Measurements from ENCODE around the gene PAX8.

PAX8 gene

GRCh38 chr2:113181258-113182051, 97.3 kb downstream of the PAX8 start:
- no peak for DNase-seq

GRCh38 chr2:113180131-113180946, 98.4 kb downstream of the PAX8 start:
- no peak for DNase-seq

DNA sequence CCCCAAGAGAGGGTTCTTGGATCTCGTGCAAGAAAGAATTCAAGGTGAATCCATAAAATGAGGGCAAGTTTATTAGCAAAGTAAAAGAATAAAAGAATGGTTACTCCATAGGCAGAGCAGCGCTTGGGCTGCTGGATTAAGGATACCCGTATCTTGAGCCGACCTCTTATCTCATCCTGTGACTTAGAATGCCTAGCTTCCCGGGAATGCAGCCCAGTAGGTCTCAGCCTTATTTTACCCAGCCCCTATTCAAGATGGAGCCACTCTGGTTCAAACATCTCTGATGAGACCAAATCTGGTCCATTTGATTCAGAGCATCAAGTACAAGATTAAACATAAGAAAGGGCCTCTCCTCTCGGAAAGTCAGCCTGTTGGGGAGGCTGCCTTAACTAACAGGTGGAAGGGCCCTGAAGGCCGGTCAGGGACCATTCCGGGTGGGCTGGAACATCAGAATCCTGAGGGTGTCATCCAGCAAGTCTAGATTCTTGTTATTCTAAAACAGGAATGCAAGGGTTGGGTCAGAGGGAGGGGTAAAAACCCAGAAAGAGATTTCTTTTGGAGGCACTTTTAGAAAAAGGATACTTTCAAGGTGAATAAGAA, 99.2 kb downstream of the PAX8 start:
- no peak for DNase-seq

GRCh38 chr2:113178891-113179290, 99.8 kb downstream of the PAX8 start:
- no peak for DNase-seq

DNA sequence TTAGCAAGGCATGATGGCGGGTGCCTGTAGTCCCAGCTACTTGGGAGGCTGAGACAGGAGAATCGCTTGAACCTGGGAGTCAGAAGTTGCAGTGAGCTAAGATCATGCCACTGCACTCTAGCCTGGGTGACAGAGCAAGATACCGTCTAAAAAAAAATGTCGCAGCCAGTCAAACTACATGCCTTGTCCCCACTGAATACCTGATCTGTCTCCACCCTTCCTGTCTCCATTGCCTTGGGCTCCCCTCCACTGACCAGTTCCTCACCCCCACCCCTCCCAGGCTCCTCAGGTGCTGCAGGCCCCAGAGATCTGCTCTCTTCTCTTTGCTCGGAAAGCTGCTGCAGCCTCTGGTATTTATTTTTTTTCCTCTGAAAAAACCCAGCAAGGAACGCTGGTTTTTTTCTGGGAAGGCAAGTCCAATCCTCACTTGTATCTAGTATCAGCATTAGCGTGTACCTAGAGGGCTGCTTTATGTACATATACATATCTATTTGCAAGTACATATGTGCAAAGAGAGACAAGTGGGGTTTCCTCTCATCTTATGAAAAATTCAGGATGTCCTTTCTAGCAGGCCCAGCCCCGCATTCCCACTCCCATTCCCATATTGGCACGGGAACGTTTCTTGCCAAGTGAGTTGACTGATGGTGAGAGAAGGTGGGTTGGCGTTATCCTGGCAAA, 100.5 kb downstream of the PAX8 start:
- DNase-seq = no peak

DNA sequence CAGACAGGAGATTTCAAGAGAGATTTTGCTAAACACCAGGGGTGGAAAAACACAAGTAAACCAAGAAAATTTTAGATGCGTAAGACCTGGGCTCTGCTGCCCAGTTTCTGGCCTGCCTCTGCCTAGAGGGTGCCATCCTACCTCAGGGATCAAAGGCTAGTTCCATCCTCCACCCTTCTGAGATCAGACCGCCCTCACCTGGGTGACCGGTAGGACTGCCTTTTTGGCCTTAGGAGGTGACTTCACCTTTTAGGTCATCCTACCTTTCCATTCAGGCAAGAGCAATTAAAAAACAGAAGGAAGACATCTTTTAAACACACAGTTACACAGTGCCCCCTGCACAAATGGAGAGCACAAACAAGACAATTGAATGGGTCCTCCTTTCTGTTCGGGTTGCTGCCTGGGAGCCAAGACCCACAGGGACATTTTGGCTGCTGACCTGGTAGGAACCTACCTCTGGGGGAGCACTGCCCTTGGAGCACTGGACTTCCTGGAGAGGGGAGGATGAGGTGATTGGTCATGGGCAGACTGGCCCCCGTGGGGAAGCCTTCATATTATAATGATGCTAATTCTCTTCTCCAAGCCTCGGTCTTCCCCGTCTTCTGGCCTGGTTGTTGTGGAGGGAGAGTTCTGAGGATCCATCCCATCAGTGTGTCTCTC, 101.9 kb downstream of the PAX8 start:
- no peak for DNase-seq

GRCh38 chr2:113175736-113176695, 102.7 kb downstream of the PAX8 start:
- DNase-seq = no peak

- DNase-seq = peak; percentile 36
Observed at GRCh38 chr2:113175042-113175628, 103.6 kb downstream of the PAX8 start.

GRCh38 chr2:113174376-113174750, 104.4 kb downstream of the PAX8 start:
- no peak for DNase-seq

GRCh38 chr2:113173542-113174375, 105.0 kb downstream of the PAX8 start, which contains the start of gene PSD4:
Gene PSD4, plus strand, starts transcription at chr2:113173971. Its CDS starts 8,486 bp downstream, at chr2:113182457.
- no peak for DNase-seq

DNA sequence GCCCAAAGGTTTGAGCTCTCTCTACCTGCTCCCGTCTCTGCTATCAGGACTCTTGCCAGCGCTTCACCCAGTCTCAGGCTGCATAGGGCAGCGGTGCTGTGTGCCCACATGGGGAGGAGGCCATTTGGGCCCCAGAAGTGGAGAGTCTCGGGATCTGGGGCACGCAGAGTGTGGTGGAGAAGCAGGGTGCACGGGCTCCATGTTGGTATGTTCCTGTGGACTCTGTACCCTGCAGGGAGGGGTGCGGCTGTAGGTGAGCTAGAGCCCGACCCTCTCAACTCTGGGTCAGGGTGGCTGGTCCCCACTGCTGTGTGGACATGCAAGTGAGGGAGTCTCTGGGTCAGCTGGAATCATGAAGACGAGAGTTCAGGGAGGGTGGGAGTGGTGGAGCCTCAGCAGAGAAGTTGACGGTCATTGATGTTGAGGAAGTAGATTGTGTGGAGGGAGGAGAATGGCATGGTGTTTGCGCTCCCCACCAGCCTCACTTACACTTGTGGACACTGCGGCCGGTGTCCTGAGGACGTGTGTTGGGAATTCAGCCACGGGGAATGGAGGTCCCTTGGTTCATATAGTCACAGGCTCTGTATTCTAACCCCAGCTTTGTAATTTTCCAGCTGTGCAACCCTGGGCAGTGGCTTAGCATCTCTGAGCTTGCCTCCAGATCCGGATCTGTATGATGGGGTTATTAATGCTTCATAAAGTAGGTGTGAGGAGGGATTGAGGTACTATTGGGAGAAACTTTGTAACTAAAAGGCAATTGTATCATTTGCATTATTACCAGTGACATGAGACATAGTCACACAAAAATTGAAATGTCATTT, 105.8 kb downstream of the PAX8 start:
- DNase-seq = no peak

DNA sequence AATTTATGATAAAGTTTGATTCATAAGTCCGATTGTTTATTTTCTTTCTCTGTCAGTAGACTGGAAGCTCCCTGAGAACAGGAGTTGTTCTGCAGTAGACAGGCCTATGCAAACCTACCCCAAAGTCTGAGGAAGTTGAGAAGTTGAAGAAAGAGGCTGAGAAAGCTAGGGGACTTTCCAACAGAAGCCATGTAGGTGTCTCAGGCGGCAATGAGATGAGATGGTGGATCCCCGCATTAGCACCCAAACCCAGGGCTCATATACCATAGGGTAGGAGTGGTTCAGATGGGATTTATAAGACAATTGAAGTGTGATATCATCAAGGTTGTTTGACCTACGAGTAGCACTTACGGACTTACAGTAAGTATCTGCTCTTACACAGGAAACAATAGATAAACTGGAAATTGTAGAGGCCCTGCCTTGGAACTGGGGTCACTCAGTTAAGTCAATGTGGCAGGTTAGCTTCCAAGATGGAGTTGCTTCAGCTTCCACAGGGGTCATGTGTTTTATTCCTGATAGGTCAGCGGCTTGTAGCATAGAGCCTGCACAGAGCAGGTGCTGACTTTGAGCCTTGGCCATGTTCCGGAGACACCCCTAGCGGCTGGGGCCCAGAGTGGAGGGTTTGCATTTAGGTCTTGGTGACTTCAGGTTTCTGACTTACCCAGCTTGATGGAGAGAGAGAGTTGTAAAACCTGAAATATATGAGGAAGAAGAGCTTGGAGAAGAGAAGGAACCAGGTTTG, 107.2 kb downstream of the PAX8 start:
- no peak for DNase-seq

GRCh38 chr2:113169586-113169985, 109.1 kb downstream of the PAX8 start:
- DNase-seq = no peak

GRCh38 chr2:113169002-113169530, 109.7 kb downstream of the PAX8 start:
- no peak for DNase-seq

DNA sequence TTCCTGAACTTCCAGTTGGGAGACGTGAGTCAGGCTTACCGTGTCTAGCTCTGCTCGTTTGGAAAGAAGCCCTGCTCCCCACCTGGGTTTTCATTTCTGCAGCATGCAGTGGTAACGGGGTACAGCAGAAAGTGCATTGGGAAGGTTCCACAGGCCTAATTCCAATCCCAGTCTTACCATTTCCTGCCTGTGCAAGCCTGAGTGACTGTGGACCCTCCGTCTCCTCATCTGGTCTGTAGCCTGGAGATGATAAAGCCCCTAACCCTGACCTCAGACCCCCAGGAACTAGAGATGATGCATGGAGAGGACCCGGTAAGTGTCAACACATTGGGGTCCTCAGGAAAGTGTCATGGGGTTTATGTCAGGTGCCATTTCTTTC, 110.8 kb downstream of the PAX8 start:
- no peak for DNase-seq

- no peak for DNase-seq
Observed at GRCh38 chr2:113167115-113167932, 111.4 kb downstream of the PAX8 start.

DNA sequence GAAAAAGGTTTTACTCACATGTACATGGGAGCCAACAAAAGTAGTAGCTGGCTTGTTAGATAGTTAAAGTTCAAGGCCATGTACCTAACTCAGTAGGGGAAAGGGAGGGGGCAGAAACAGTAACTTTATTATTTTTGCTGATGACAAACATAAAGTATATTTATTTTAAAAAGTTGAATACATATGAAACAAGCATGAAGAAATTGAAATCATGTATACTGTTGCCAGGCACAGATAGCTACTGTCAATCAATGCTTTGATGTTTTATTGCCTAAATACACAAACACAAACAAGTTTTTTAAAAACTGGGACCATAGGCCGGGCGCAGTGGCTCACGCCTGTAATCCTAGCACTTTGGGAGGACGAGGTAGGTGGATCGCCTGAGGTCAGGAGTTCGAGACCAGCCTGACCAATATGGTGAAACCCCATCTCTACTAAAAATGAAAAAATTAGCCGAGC, 112.5 kb downstream of the PAX8 start:
- DNase-seq = no peak

Data from NCI-H526 treated with DMSO at 0.1 percent for 48 hours (cell line).